Esophagus squamous epithelium (tissue), 4 donors: ENCODE results near the gene WDR3.

Source experiments
- CTCF ChIP-seq, 6 experiments: fragments of 450-650 bp in 4 of 6; fragments of 200-600 bp in 2 of 6; sonication (generic) in 2 of 6; IDR thresholded peaks; one replicate each; pipeline ENCODE4 v1.5.1; 2016 to 2019; ENCODE audit warnings: antibody characterized with exemption in 6 of 6, mild to moderate bottlenecking in 4 of 6, moderate library complexity in 4 of 6
- POLR2A ChIP-seq, 4 donors: fragments of 450-650 bp; IDR thresholded peaks; one replicate each; pipeline ENCODE4 v1.6.1; 2017; ENCODE audit warnings: antibody characterized with exemption in 4 of 4, mild to moderate bottlenecking in 4 of 4, moderate library complexity in 3 of 4

DNA sequence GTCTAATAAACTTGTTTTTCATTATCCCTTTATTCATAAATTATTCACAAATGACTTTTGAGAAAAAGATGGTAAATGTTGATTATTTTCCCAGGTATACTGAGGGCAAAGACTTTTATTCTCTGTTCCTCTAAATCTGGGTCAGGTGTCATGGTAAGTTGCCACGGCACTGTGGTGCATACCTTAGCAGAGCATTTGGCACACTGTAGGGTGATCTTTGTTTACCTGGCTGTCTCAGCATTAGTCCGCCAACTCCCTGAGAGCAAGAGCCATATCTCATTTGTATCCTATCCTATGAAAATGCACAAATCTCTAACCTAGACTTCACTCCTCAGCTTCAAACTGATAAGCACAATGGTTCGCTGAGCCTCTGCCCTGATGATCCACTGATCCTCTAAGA lies 25.1 kb upstream of the WDR3 start:
- no peak for TF ChIP-seq CTCF (IDR thresholded peaks at IDR 0.05)
- no peak for TF ChIP-seq POLR2A (IDR thresholded peaks at IDR 0.05)
